PC-9 (cell line): ENCODE results near the gene KCTD21. TPM values are rescaled to one million over a fixed set of nuclear protein-coding genes. Genes with fewer than 3 reads are reported as not detected.

Source experiments
- BruUV-seq: library from RNA; stranded (reverse); fragments of 400-500 nt; replicated peaks from 2 replicates; lab custom pipeline; 2021; lab: Mats Ljungman, UMichigan
- CTCF ChIA-PET: fragments of 300-600 bp; sonication (Branson Sonifier 250); formaldehyde crosslinking; loops from one replicate; lab custom pipeline; 2022; ENCODE audit warnings: antibody characterized with exemption; lab: Charles Lee
- POLR2A ChIA-PET: fragments of 300-600 bp; sonication (Branson Sonifier 250); formaldehyde crosslinking; loops from one replicate; lab custom pipeline; 2022; ENCODE audit warnings: antibody characterized with exemption; ENCODE audit not compliant: unreplicated experiment; lab: Charles Lee
- DNase-seq, 2 experiments: peaks; one replicate each; pipeline versions ENCODE4 v3.0.0 to v3.0.0-alpha.2; 2015 to 2022; ENCODE audit warnings: mixed read lengths in 1 of 2
- H2AFZ ChIP-seq: fragments of 200-600 bp; sonication (generic); 2 replicates; pipeline ENCODE4 v1.8.1; 2017; ENCODE audit warnings: antibody characterized with exemption
- H3F3A ChIP-seq: fragments of 200-600 bp; sonication (generic); 2 replicates; pipeline ENCODE4 v1.8.1; 2017; ENCODE audit warnings: antibody characterized with exemption, mild to moderate bottlenecking, low read depth; ENCODE audit not compliant: insufficient read depth
- H3K27ac ChIP-seq: fragments of 200-600 bp; sonication (generic); 2 replicates; pipeline ENCODE4 v1.6.1; 2016; ENCODE audit warnings: mixed run types
- H3K27me3 ChIP-seq: fragments of 200-600 bp; sonication (generic); 2 replicates; pipeline ENCODE4 v1.6.1; 2016; ENCODE audit warnings: low read depth, mixed run types; ENCODE audit not compliant: insufficient read depth
- H3K36me3 ChIP-seq: fragments of 200-600 bp; sonication (generic); 2 replicates; pipeline ENCODE4 v1.6.1; 2016; ENCODE audit warnings: low read depth, mixed run types
- H3K4me1 ChIP-seq: fragments of 200-600 bp; sonication (generic); replicated peaks from 2 replicates; pipeline ENCODE4 v1.6.1; 2016; ENCODE audit warnings: mixed run types; ENCODE audit not compliant: insufficient read depth
- H3K4me2 ChIP-seq: fragments of 200-600 bp; sonication (generic); 2 replicates; pipeline ENCODE4 v1.6.1; 2017; ENCODE audit warnings: mixed run types
- H3K4me3 ChIP-seq: fragments of 200-600 bp; sonication (generic); 2 replicates; pipeline ENCODE4 v1.6.1; 2016; ENCODE audit warnings: mixed run types
- H3K79me2 ChIP-seq: fragments of 200-600 bp; sonication (generic); 2 replicates; pipeline ENCODE4 v1.6.1; 2017; ENCODE audit warnings: low read depth, mixed run types
- H3K9me2 ChIP-seq: fragments of 200-600 bp; sonication (generic); 2 replicates; pipeline ENCODE4 v1.8.1; 2017; ENCODE audit warnings: mild to moderate bottlenecking; ENCODE audit not compliant: insufficient read depth
- H3K9me3 ChIP-seq: fragments of 200-600 bp; sonication (generic); 2 replicates; pipeline ENCODE4 v1.8.1; 2016; ENCODE audit warnings: low read depth; ENCODE audit not compliant: insufficient read depth
- H4K20me1 ChIP-seq: fragments of 200-600 bp; sonication (generic); 2 replicates; pipeline ENCODE4 v1.8.1; 2017; ENCODE audit not compliant: insufficient read depth
- CTCF ChIP-seq: fragments of 200-600 bp; sonication (generic); conservative IDR thresholded peaks from 2 replicates; pipeline ENCODE4 v1.6.1; 2017; ENCODE audit warnings: mixed run types, antibody characterized with exemption, mild to moderate bottlenecking, moderate library complexity
- EZH2 ChIP-seq: fragments of 200-600 bp; sonication (generic); IDR thresholded peaks from 2 replicates; pipeline ENCODE4 v1.8.0; 2017; ENCODE audit warnings: antibody characterized with exemption, low read depth
- intact Hi-C: fragments of 100-400 bp; cut with micrococcal nuclease; formaldehyde crosslinking; loops from one replicate; pipeline ENCODE4 v1.10.0; 2022; ENCODE audit not compliant: unreplicated experiment
- total RNA-seq: library from RNA; stranded (reverse); gene quantifications from 2 replicates; pipeline ENCODE4 v1.2.3, GENCODE V29; 2021

The KCTD21 gene
- total RNA-seq, 1 experiment from 2014 or later = 16.5 TPM

GRCh38 chr11:78190871-78191538, 2.6 kb upstream of the KCTD21 start:
- CTCF ChIA-PET = no interaction called here
- H3K79me2 ChIP-seq = peaks cover 33% of the 10 kb centered on the region

GRCh38 chr11:78190374-78190773, 1.9 kb upstream of the KCTD21 start:
- BruUV-seq = TSS peak; percentile 26
- no peak for TF ChIP-seq CTCF
- TF ChIP-seq EZH2 = no peak
- H4K20me1 ChIP-seq = no peaks in the 10 kb centered on the region
- POLR2A ChIA-PET = no interaction called here
- H3K36me3 ChIP-seq = no peaks in the 10 kb centered on the region
- no peak for DNase-seq
- intact Hi-C loops = no loop called here
- peak overlapping the region; percentile 83 for H3K4me2 ChIP-seq
- no peak overlapping the region for H3K27ac ChIP-seq
- peaks cover 18% of the 10 kb centered on the region for H3F3A ChIP-seq
- no peaks in the 10 kb centered on the region for H3K9me3 ChIP-seq
- H3K4me3 ChIP-seq = no peak overlapping the region
- H3K4me1 ChIP-seq = peaks cover 37% of the 10 kb centered on the region
- H3K79me2 ChIP-seq = peaks cover 33% of the 10 kb centered on the region
- H3K27me3 ChIP-seq = no peaks in the 10 kb centered on the region
- CTCF ChIA-PET = interaction anchor here (0.5 kb wide), 1 partner anchor 189 kb away, joined by 4 read pairs; no protein-coding TSS in a partner anchor
- H2AFZ ChIP-seq = no peak overlapping the region
- no peaks in the 10 kb centered on the region for H3K9me2 ChIP-seq

More at GRCh38 chr11:78190871-78191538, 2.6 kb upstream of the KCTD21 start:
- BruUV-seq = no TSS peak
- Histone ChIP-seq H4K20me1 (no peaks in the 10 kb centered on the region), H3K4me3 (no peak overlapping the region), H3K27me3 (no peaks in the 10 kb centered on the region), H2AFZ (no peak overlapping the region), H3K27ac (no peak overlapping the region), H3K9me3 (no peaks in the 10 kb centered on the region), H3K4me2 (no peak overlapping the region), H3K4me1 (peaks cover 31% of the 10 kb centered on the region), H3K36me3 (no peaks in the 10 kb centered on the region), H3F3A (peaks cover 13% of the 10 kb centered on the region), H3K9me2 (no peaks in the 10 kb centered on the region)
- no peak for TF ChIP-seq EZH2
- TF ChIP-seq CTCF = no peak
- intact Hi-C loops = no loop called here
- POLR2A ChIA-PET = no interaction called here
- no peak for DNase-seq

- POLR2A ChIA-PET = no interaction called here
These were observed 1.4 kb upstream of the KCTD21 start for GRCh38 chr11:78189851-78190250.

More at GRCh38 chr11:78189851-78190250, 1.4 kb upstream of the KCTD21 start:
- no TSS peak for BruUV-seq
- intact Hi-C loops = loop anchor here (5.0 kb wide), 1 partner anchor 368 kb away; the partner anchor contains the start of genes AAMDC and RSF1
- peak overlapping the region; percentile 80; the same call in 1 of the 2 replicates for H3K4me3 ChIP-seq
- H2AFZ ChIP-seq = no peak overlapping the region
- H3K27me3 ChIP-seq = no peaks in the 10 kb centered on the region
- peaks cover 22% of the 10 kb centered on the region for H3F3A ChIP-seq
- 0 out of 2 replicates have a peak, but pooled peaks cover 5% of the 10 kb centered on the region for H3K36me3 ChIP-seq
- H3K4me1 ChIP-seq = peaks cover 42% of the 10 kb centered on the region
- no peaks in the 10 kb centered on the region for H3K9me2 ChIP-seq
- DNase-seq = no peak
- peaks cover 39% of the 10 kb centered on the region for H3K79me2 ChIP-seq
- TF ChIP-seq CTCF (no peak), EZH2 (no peak)
- H3K27ac ChIP-seq = no peak overlapping the region
- no peaks in the 10 kb centered on the region for H4K20me1 ChIP-seq
- H3K9me3 ChIP-seq = no peaks in the 10 kb centered on the region
- H3K4me2 ChIP-seq = peak overlapping the region; percentile 83
- CTCF ChIA-PET = interaction anchor here (0.5 kb wide), 1 partner anchor 188 kb away, joined by 4 read pairs; no protein-coding TSS in a partner anchor
